ENCODE data around the gene TRIM40. TPM values are rescaled to one million over a fixed set of nuclear protein-coding genes. Genes with fewer than 3 reads are reported as not detected.
A peak's percentile ranks its signal among the peaks of the same experiment; 100 is the strongest.

TRIM40 gene
- total RNA-seq, 3 donors from 2014 or later (not counting 1 experiment from before 2014, with no cell fraction given) = 0.26 to 0.30 TPM; not detected in 1

DNA sequence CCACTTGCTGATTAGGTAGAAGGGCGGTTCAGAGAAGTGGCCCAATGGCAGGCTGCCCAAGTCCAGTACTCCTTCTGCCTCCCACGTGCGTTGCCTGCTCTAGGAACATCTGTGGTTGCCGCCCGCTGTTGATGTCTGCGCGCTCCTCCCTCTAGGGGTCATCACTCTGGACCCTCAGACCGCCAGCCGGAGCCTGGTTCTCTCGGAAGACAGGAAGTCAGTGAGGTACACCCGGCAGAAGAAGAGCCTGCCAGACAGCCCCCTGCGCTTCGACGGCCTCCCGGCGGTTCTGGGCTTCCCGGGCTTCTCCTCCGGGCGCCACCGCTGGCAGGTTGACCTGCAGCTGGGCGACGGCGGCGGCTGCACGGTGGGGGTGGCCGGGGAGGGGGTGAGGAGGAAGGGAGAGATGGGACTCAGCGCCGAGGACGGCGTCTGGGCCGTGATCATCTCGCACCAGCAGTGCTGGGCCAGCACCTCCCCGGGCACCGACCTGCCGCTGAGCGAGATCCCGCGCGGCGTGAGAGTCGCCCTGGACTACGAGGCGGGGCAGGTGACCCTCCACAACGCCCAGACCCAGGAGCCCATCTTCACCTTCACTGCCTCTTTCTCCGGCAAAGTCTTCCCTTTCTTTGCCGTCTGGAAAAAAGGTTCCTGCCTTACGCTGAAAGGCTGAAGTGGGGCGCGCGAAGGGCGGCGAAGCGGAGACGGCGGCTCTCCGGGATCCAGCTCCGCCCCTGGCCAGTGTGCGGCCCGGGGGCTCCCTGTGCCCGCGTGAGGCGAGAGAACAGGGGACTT is 35.9 kb downstream of the TRIM40 start:
- DNase-seq (peak in 1 of 2 donors; percentile 19), ATAC-seq (peak in 2 of 3 donors; percentile 51 to 70)

DNA sequence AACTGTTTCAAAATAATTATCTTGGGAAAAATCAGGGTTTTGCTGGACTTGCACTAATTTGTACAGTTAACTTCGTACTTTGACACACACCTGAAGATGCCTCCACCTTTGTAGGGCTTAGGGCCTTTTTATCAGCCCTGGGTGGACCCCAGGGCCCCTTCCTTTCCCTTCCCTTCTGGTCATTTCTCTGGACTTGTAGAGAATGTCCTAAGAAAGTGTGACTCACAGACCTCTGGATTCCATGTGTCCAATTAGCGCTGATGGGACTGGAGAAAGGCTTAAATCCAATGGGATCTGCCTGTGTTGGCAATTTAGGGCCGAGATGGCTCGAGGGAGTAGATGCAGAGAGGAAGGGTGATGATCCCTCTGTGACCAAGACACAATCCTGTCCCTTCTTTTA is 36.7 kb downstream of the TRIM40 start:
- no peaks in the 10 kb centered on the region for H3K36me3 Mint-ChIP-seq
- no peak for ATAC-seq
- peaks cover 0 to 6% of the 10 kb centered on the region in 2 donors for H3K4me1 Mint-ChIP-seq
- Histone ChIP-seq H3K9me3 (ENCODE audit: control insufficient read depth, insufficient read depth, low read length) (no peaks in the 10 kb centered on the region), H3K4me1 (ENCODE audit: control insufficient read depth, insufficient read depth, low read length) (peaks cover 11% of the 10 kb centered on the region), H3K36me3 (ENCODE audit: control insufficient read depth, insufficient read depth, low read length) (no peaks in the 10 kb centered on the region), H3K4me3 (ENCODE audit: low read length) (no peak overlapping the region), H3K27me3 (ENCODE audit: control insufficient read depth, insufficient read depth, low read length) (peaks cover 28% of the 10 kb centered on the region), H3K27ac (ENCODE audit: low read length) (no peak overlapping the region)
- peaks cover 44 to 78% of the 10 kb centered on the region in 2 donors for H3K27me3 Mint-ChIP-seq (ENCODE audit: low read depth in 2 of 2)
- TF ChIP-seq, protein P1, sequence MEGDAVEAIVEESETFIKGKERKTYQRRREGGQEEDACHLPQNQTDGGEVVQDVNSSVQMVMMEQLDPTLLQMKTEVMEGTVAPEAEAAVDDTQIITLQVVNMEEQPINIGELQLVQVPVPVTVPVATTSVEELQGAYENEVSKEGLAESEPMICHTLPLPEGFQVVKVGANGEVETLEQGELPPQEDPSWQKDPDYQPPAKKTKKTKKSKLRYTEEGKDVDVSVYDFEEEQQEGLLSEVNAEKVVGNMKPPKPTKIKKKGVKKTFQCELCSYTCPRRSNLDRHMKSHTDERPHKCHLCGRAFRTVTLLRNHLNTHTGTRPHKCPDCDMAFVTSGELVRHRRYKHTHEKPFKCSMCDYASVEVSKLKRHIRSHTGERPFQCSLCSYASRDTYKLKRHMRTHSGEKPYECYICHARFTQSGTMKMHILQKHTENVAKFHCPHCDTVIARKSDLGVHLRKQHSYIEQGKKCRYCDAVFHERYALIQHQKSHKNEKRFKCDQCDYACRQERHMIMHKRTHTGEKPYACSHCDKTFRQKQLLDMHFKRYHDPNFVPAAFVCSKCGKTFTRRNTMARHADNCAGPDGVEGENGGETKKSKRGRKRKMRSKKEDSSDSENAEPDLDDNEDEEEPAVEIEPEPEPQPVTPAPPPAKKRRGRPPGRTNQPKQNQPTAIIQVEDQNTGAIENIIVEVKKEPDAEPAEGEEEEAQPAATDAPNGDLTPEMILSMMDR (IDR thresholded peaks at IDR 0.05) = no peak
- no peak overlapping the region for H3K4me3 Mint-ChIP-seq
- intact Hi-C loops (cut with micrococcal nuclease) = no loop called here
- H3K27ac Mint-ChIP-seq = no peak overlapping the region
- 93% methylated on average over 4 of the region's 4 CpGs for WGBS (ENCODE audit: insufficient coverage)
- no peak for DNase-seq
- no peaks in the 10 kb centered on the region for H3K9me3 Mint-ChIP-seq

More for the DNA sequence above, 35.9 kb downstream of the TRIM40 start:
- Mint-ChIP-seq H3K4me3 (no peak overlapping the region), H3K9me3 (no peaks in the 10 kb centered on the region), H3K4me1 (peaks cover 0 to 6% of the 10 kb centered on the region in 2 donors), H3K27me3 (ENCODE audit: low read depth in 2 of 2) (peaks cover 45 to 75% of the 10 kb centered on the region in 2 donors), H3K36me3 (no peaks in the 10 kb centered on the region), H3K27ac (peak overlapping the region in 1 of 2 donors; percentile 48)
- Histone ChIP-seq H3K4me3 (ENCODE audit: low read length) (no peak overlapping the region), H3K27me3 (ENCODE audit: control insufficient read depth, insufficient read depth, low read length) (peaks cover 27% of the 10 kb centered on the region), H3K36me3 (ENCODE audit: control insufficient read depth, insufficient read depth, low read length) (no peaks in the 10 kb centered on the region), H3K27ac (ENCODE audit: low read length) (no peak overlapping the region), H3K9me3 (ENCODE audit: control insufficient read depth, insufficient read depth, low read length) (no peaks in the 10 kb centered on the region), H3K4me1 (ENCODE audit: control insufficient read depth, insufficient read depth, low read length) (peaks cover 11% of the 10 kb centered on the region)
- intact Hi-C loops (cut with micrococcal nuclease) = no loop called here
- 6% methylated on average over 62 of the region's 62 CpGs for WGBS (ENCODE audit: insufficient coverage)
- TF ChIP-seq, protein P1 (IDR thresholded peaks at IDR 0.05) = no peak

DNA sequence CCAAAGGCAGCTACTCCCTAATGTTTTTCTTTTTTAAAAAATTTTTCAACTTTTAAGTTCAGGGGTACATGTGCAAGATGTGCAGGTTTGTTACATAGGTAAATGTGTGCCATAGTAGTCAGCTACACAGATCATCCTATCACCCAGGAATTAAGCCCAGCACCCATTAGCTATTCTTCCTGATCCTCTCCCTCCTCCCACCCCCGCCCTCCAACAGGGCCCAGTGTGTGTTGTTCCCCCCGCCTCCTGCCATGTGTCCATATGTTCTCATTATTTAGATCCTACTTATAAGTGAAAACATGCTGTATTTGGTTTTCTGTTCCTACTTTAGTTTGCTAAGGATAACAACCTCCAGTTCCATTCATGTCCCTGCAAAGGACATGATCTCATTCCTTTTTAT is 39.8 kb downstream of the TRIM40 start:
- WGBS (ENCODE audit: insufficient coverage) = 100% methylated on average over 1 of the region's 2 CpGs
- H3K27me3 ChIP-seq (ENCODE audit: control insufficient read depth, insufficient read depth, low read length) = peaks cover 27% of the 10 kb centered on the region
- no peaks in the 10 kb centered on the region for H3K36me3 ChIP-seq (ENCODE audit: control insufficient read depth, insufficient read depth, low read length)
- H3K27ac ChIP-seq (ENCODE audit: low read length) = no peak overlapping the region
- TF ChIP-seq, protein P1 (IDR thresholded peaks at IDR 0.05) = no peak
- peaks cover 40 to 68% of the 10 kb centered on the region in 2 donors for H3K27me3 Mint-ChIP-seq (ENCODE audit: low read depth in 2 of 2)
- H3K9me3 ChIP-seq (ENCODE audit: control insufficient read depth, insufficient read depth, low read length) = no peaks in the 10 kb centered on the region
- peaks cover 11% of the 10 kb centered on the region for H3K4me1 ChIP-seq (ENCODE audit: control insufficient read depth, insufficient read depth, low read length)
- peaks cover 11% of the 10 kb centered on the region for H3K36me3 Mint-ChIP-seq
- no peak for DNase-seq
- H3K27ac Mint-ChIP-seq = no peak overlapping the region
- peaks cover 2% of the 10 kb centered on the region in 2 donors for H3K9me3 Mint-ChIP-seq
- peaks cover 0 to 6% of the 10 kb centered on the region in 2 donors for H3K4me1 Mint-ChIP-seq
- H3K4me3 Mint-ChIP-seq = no peak overlapping the region
- no peak for ATAC-seq
- intact Hi-C loops (cut with micrococcal nuclease) = no loop called here
- no peak overlapping the region for H3K4me3 ChIP-seq (ENCODE audit: low read length)

Measured in natural killer cell (primary cell).